GM21717 (cell line): ENCODE data around the gene SUMO4.

Experiments
- ATAC-seq: cut with Tn5 transposase; IDR thresholded peaks from one replicate; pipeline ENCODE4 v1.9.1; 2021; ENCODE audit warnings: mild to moderate bottlenecking, moderate library complexity; ENCODE audit not compliant: unreplicated experiment

SUMO4 gene

GRCh38 chr6:149389509-149390297 lies 10.4 kb upstream of the SUMO4 start:
- no peak for ATAC-seq

DNA sequence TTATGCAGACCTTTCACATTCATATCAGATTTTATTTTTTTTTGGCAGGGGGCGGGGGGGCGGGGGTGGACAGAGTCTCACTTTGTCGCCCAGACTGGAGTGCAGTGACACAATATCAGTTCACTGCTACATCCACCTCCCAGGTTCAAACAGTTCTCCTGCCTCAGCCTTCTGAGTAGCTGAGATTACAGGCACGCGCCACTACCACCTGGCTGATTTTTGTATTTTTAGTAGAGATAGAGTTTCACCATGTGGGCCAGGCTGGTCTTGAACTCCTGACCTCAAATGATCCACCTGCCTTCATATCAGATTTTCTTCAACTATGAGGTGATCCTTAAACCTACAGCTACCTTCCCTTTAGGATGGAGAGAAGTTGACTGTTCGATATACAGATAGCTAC lies 8.0 kb upstream of the SUMO4 start:
- ATAC-seq = no peak

DNA sequence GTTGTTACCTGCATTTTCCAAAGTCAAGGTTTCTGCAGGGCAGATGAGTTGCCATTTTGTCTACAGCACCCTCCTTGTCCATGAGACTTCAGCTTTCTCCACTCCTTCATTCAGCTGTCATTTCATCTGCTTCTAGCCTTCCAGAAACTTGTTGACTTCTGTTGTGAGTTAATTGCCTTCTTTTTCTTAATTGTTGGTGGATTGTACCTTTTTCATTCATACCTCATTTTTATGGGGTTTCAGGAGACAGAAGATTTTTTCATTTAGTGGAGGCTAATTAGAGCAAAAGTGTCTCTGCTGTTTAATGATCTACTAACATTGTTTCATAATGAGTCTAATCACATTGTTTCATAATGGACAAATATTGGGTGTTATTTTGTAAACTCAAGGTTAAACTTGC lies 7.5 kb upstream of the SUMO4 start:
- ATAC-seq = no peak

DNA sequence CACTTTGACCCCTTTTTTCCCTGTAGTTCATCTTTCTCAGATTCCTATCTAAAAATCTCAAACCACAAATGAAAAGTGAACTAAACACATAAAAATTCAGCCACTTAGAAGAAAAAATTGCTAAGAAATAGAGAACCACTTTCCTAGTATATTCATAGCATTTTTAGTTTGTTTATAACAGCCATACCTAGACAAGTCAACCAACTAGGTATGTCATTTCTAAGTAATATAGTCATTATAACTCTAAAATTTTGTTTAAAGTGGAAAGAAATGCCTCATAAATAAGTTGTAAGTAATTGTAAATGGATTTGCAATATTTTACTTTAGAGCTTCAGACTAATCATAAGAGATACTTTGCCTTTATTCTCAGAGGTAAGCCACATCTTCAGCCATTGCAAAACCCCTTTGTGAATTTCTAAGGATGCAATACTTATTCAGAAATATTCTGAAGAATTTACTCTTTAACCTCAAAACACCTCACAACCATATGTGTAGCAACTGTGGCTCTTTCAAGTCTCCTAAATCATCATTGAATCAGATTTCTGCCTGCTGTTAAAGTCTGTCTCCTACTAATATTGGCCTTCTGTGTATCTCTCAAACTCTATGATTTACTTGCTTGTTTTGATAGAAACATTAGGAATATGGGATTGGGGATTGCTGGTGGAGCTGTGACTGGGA lies 6.9 kb upstream of the SUMO4 start:
- no peak for ATAC-seq

DNA sequence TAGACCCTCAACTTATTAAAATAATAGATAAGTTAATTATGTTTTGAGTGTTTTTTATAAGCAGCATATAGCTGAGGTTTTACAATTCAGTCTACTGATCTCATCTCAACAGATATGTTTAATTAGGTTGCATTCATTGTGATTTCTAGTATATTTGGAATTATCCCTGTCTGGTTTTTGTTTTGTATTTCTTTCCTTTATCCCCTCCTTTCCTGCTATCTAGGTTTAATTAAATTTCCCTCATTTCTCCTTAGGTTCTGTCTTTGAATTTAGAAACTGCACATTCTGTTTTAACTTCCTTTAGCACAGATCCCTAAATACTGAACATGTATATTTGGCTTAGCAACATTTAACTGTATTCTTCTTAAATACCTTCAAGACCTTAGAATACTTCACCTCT lies 4.9 kb upstream of the SUMO4 start:
- no peak for ATAC-seq

GRCh38 chr6:149397384-149397783 lies 2.7 kb upstream of the SUMO4 start:
- ATAC-seq = no peak

DNA sequence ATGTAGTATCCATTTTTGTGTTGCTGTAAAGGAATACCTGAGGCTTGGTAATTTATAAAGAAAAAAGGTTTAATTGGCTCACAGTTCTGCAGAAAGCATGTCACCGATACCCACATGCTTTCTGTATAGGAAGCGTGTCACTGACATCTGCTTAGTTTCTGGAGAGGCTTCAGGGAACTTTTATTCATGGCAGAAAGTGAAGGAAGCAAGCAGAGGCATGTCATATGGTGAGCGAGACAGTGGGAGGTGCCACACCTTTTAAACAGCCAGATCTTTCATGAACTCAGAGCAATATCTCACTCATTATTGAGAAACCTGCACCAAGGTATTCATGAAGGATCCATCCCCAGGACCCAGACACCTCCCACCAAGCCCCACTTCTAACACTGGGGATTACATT lies 3.5 kb downstream of the SUMO4 start:
- no peak for ATAC-seq

DNA sequence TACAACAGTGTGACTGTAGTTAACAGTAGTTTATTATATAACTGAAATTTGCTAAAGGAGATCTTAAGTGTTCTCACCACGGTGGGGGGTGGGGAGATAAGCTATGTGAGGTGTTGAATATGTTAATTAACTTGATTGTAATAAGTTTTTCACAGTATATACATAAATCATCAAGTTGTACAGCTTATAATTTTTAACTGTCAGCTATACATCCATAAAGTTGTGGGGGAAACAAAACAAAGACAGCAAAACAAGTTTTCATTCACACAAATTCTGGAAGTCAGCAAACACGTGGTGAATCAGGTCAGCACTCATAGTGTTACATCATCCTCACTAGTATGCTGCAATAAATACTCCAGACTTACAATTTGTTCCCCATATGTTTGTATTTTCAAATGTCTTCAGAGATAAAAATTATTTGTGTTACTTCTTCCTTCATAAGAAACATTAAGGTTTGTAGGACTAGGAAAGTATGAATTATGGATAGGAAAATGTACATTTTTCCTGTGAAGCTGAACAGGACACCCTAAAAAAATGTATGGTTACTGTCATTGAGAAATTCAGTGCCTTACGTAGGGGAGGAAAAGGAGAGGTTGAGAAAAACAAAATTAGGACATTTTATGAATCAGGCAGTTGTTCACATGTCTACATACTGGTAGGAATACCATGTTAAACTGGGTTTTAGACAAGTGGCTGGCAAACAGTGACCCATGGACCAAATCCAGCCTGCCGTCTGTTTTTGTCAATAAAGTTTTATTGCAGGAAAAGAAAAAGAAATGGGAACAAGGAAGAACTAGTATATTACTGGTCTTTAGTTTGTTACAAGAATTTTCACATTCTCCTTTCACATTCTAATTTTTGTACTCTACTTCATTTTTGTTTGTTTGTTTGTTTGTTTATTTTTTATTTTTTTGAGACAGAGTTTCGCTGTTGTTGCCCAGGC lies 6.0 kb downstream of the SUMO4 start:
- no peak for ATAC-seq

- ATAC-seq = no peak
Observed at GRCh38 chr6:149409617-149410016, 9.6 kb downstream of the SUMO4 start.

DNA sequence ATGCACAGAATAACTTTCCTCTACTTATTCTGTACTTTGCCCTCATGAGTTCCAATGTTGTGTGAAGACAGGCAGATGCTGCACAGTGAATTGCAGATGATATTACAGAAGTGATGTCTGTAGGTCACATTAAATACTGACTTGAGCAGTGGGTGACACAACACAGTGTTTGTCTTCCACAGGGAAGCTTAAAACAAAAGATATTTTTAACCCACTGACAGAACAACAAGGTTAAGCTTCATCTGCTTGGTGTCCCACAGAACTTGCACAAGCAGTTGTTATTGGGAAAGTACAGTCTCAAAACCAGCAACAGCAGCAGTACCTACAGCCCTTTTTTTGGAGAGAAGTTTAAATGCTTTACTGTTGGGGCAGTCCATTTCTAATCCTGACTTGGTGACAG lies 10.5 kb downstream of the SUMO4 start:
- ATAC-seq = no peak

DNA sequence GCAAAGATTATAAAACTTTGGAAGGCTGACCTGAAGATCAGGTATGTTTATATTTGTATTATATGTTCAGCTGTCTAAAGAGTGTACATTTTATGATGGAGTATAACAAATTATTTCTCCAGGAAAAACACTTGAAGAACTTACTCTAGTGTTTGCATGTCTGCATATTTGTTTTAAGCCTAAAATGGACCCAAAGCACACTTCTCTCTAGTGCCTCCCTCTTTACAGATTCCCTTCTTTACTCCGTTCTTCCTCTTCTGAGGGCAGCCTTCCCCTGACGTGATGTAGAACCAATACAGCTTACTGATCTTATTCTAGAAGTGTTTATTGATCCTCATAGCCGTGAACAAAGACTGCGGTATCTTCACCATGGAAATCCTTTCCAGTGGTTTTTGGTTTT lies 13.9 kb downstream of the SUMO4 start:
- no peak for ATAC-seq

- ATAC-seq = no peak
Observed at GRCh38 chr6:149414821-149415220, 14.8 kb downstream of the SUMO4 start.

DNA sequence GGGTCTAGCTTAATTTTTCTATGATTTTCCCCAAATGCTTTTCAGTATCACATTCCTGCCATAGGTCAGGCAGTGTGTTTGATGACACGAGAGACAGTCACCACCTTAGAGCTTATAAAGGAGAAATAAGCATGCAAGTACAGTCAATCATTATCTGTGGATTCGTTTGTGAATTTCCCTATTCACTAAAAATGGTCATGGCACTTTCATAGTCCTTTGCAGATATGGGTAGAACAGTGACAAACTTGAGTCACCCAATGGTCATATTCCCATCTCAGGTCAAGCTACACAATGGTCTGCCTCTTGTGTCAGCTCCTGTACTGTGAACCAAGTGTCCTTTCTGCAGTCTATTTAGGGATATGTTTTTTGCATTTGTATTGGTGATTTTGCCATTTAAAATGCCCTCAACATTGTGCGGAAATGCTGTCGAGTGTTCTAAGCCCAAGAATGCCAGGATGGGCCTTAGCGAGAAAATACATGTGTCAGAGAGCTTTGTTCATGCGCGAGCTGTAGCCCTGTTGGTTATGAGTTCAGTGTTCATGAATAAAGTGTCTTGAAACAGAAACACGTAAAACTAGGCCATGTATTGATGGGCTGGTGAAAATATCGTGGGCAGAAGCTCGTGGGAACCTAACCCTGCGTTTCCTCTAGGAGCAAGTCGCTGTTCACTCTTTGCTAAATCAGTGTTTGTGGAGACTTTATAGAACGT lies 19.8 kb downstream of the SUMO4 start:
- no peak for ATAC-seq

GRCh38 chr6:149421132-149421531 lies 21.1 kb downstream of the SUMO4 start:
- ATAC-seq = no peak

GRCh38 chr6:149422581-149422980 lies 22.5 kb downstream of the SUMO4 start:
- no peak for ATAC-seq

- no peak for ATAC-seq
Observed at GRCh38 chr6:149423964-149424440, 23.9 kb downstream of the SUMO4 start.

DNA sequence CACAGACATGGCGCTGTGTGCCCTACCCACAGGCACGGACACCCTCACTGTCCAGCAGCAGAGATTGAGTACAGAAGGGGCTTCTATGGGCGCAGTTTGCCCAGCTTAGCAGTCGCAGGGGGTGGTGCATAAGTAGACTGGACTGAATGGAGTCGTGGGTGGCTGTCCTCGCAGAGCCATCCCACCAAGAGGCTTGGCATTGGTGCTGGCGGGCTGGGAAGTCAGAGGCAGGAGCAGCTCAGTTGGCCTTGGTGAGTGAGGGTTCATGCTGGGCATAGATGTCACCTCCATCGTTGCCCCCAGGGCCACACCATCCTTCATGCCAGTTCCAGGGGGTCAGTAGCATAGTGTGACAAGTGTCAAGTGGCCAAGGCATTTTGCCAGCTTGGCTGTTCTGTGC lies 25.2 kb downstream of the SUMO4 start:
- no peak for ATAC-seq

- ATAC-seq = no peak
Observed at GRCh38 chr6:149425754-149426153, 25.7 kb downstream of the SUMO4 start.

GRCh38 chr6:149428606-149429005 lies 28.5 kb downstream of the SUMO4 start:
- ATAC-seq = no peak

- ATAC-seq = no peak
Observed at GRCh38 chr6:149429427-149430360, 29.6 kb downstream of the SUMO4 start.
